Hindlimb muscle (tissue), 1 donor: ENCODE data around the gene MTA3. TPM values are rescaled to one million over a fixed set of nuclear protein-coding genes. Genes with fewer than 3 reads are reported as not detected.
"Not testable (repeated sequence)": the region's sequence is repeated elsewhere in the genome, so short reads cannot be mapped to it uniquely, and the experiment has no call there.

ENCODE experiments used
- DNase-seq: peaks from one replicate; pipeline ENCODE4 v3.0.0-alpha.2; 2013
- polyA plus RNA-seq: library from polyadenylated mRNA; unstranded; fragments of 120-200 nt; gene quantifications from one replicate; pipeline ENCODE4 v1.2.1, GENCODE V29; 2013; ENCODE audit not compliant: insufficient read length

Gene MTA3
- polyA plus RNA-seq, 1 donor, result 26.9 TPM

- DNase-seq, result no peak
Measured at GRCh38 chr2:42613281-42614064, 45.0 kb downstream of the MTA3 start.

GRCh38 chr2:42614838-42615237 lies 46.4 kb downstream of the MTA3 start:
- no peak for DNase-seq

- DNase-seq, result no peak
Measured at GRCh38 chr2:42618116-42618515, 49.7 kb downstream of the MTA3 start.

DNA sequence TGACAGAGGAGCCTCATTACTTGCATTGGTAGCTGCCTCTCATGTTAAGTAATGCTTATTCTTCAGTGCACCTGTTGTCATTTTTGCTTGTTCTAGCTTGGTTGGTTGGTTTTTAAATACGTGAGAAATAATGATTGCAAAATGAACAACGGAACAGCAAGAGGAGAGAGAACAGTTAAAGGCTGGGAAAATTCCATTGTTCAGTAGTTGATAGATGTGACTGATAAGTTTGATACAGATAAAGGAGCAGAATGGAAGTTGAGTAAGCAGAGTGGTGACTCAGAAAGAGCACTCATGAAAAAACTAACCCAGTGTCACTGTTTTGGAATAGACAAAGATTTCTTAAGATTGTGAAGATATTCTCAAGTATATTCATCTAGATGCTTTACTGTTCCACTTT lies 50.5 kb downstream of the MTA3 start:
- DNase-seq, result no peak

DNA sequence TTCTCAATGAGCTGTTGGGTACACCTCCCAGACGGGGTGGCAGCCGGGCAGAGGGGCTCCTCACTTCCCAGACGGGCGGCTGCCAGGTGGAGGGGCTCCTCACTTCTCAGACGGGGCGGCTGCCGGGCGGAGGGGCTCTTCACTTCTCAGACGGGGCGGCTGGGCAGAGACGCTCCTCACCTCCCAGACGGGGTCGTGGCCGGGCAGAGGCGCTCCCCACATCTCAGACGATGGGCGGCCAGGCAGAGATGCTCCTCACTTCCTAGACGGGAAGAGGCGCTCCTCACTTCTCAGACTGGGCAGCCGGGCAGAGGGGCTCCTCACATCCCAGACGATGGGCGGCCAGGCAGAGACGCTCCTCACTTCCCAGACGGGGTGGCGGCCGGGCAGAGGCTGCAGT lies 53.2 kb downstream of the MTA3 start:
- DNase-seq, result not testable (repeated sequence)

GRCh38 chr2:42622943-42623676 lies 54.7 kb downstream of the MTA3 start:
- DNase-seq, result no peak

- DNase-seq, result no peak
Measured at GRCh38 chr2:42624047-42624446, 55.6 kb downstream of the MTA3 start.

DNA sequence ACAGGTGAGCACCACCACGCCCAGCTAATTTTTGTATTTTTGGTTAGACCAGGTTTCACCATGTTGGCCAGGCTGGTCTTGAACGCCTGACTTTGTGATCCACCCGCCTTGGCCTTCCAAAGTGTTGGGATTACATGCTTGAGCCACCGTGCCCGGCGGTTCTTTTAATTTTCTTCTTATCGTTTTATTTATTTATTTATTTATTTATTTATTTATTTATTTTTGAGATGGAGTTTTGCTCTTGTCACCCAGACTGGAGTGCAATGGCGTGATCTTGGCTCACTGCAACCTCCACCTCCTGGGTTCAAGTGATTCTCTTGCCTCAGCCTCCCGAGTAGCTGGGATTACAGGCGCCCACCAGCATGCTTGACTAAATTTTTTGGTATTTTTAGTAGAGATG lies 59.6 kb downstream of the MTA3 start:
- DNase-seq, result not testable (repeated sequence)

GRCh38 chr2:42636934-42637333 lies 68.5 kb downstream of the MTA3 start:
- DNase-seq, result no peak

- no peak for DNase-seq
Measured at GRCh38 chr2:42638080-42638784, 69.8 kb downstream of the MTA3 start.

DNA sequence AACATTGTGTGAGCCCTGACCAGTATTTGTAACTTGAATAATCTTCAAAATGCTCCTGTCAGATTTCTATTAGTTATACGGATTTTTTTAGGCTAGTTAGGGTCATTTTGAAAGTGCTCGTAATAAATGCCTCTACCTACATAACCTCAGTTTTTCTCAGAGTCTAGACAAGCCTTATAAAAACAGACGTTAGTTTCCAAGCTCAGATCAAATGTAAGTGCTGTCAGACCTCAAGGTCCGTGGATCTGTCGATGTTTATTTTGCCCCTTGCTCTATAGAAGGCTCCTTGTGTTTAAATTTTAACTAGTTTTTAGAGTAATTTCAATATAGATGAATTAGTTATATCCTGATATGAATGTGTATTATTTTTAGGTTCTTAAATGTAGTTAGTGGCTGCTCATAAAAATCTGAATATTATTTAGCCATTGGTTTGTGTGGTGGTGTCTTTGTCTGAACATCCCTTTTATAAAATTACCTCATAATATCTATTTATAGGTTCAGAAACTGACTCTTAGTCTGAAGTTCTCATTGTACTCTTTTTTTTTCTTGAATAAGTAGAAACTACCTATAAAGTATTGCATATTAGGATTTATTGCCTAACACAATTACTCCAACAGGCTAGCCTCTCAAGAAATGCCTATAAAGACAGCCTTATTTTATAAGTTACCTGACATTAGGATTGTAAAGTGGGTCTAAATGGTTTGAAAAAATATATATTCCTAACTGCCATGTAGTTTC lies 71.1 kb downstream of the MTA3 start:
- DNase-seq, result no peak

GRCh38 chr2:42640261-42640660 lies 71.8 kb downstream of the MTA3 start:
- no peak for DNase-seq

DNA sequence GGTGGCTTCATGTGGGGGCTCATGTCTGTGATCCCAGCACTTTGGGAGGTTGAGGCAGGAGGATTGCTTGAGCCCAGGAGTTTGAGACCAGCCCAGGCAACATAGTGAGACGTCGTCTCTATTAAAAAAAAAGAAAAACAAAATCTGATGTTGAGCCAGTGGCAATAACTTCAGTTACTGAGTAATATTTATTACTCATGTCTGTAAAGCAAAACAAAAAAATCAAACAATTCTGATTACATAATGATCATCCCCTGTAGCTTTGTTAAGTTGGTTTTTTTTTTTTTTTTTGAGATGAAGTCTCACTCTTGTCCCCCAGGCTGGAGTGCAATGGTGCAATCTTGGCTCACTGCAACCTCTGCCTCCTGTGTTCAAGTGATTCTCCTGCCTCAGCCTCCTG lies 73.9 kb downstream of the MTA3 start:
- DNase-seq, result not testable (repeated sequence)

DNA sequence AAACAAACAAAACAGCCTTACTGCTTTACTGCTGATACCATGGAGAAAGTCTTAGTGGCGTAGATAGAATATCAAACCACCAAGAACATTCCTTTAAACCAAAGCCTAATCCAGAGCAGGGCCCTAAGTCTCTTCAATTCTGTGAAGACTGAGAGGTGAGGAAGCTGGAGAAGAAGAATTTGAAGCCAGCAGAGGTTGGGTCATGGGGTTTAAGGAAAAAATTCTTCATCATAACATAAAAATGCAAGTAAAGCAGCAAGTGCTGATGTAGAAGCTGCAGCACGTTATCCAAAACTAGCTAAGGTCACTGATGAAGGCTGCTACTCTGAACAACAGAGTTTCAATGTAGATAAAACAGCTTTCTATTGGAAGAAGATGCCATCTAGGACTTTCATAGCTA lies 77.1 kb downstream of the MTA3 start:
- DNase-seq, result no peak

DNA sequence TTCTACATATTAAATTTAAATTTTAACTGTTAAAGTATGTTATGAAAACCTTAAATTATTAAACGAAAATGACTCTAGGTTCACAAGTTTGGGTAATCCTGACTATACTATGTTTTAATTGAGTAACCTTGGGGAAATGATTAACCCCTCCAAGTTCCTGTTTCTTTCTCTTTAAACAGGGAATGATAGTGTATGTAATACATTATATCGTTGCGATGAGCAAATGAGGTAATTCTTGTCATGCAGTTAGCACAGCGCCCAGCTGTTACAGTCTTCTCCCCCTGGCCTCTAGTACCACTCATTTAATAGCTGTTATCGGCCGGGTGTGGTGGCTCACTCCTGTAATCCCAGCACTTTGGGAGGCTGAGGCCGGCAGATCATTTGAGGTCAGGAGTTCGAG lies 80.4 kb downstream of the MTA3 start:
- no peak for DNase-seq

DNA sequence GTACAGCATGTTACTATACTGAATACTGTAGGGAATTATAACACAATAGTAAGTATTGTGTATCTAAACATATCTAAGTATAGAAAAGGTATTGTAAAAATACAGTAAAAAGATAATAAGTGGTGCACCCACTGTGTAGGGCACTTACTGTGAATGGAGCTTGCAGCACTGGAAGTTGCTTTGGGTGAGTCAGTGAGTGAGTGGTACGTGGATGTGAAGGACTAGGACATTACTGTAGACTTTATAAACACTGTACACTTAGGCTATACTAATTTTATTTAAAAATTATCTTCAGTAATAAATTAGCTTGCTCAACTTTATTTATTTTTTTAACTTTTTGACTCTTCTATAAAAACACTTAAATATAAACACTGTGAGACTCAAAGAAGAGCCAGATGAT lies 82.6 kb downstream of the MTA3 start:
- DNase-seq, result no peak

DNA sequence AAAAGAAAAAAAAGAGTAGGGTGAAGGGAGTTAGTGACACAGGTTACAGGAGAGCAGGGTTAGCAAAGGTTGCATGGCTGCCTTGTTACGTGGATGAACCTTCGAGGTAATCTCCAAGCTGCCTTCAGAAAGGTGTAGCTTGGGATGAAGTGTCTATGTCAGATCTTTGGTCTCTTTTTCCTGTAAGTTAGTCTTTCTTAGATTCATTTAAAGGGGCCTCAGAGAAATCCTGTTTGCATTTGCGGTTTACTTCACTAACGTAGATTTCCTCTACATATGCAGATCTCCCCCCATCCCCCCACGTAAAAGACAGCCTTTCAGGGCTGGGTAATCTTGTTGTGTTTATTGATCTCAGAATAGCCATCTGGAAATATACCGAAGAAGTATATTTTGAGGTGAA lies 83.7 kb downstream of the MTA3 start:
- DNase-seq, result no peak

DNA sequence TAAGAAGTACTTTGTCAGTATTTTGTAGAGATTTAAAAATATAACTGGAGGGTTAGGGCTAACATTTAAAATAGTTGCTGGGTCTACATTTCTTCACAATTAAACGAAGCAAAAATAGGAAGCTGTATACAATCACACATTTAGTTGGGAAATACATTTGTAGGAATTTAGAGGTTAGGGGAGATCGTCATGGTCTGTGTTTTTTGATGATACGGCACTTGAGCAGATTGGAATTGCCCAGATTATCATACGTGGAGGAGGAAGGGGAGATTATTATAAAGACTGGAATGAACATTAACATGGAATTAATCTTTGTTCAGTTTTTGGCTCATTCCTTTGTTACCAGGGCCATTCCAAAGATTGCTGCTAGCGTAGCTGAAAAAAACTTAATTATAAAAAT lies 84.6 kb downstream of the MTA3 start:
- no peak for DNase-seq

DNA sequence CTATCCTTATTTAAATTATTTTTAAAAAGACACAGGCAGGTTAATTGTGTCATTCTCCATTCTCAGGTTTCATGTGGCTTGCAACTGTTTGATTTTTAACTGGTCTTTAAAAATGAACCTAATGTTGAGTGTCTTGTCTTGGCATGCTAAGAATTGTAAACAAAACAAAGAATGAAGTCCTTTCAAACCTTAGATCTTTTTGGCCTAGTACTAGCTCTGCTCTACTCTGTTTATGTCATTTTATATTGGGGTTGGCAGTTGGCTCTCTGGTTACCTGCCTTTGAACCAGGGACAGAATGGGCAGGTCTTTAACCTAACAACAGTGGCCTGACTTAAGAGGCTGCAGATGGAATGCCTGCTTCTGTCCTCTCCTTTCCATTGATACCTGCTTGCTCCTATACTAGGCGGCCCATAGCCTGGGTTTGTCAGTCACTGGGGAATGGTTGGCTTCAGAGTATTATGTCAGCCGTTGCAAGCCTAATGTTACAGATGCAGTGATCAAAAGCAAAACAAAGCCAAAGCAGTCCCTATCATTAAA lies 85.5 kb downstream of the MTA3 start:
- no peak for DNase-seq

- no peak for DNase-seq
Measured at GRCh38 chr2:42658306-42658705, 89.9 kb downstream of the MTA3 start.

- no peak for DNase-seq
Measured at GRCh38 chr2:42659609-42660008, 91.2 kb downstream of the MTA3 start.

GRCh38 chr2:42663106-42663780 lies 94.8 kb downstream of the MTA3 start:
- DNase-seq, result peak; percentile 72
